Naive thymus-derived CD4-positive, alpha-beta T cell (primary cell): ENCODE data around the gene CLASP1. TPM values are rescaled to one million over a fixed set of nuclear protein-coding genes. Genes with fewer than 3 reads are reported as not detected.

Experiments used
- ATAC-seq: fragments of 150-1000 bp; cut with Tn5 transposase; 2 replicates; pipeline ENCODE4 v1.10.0; 2021; ENCODE audit warnings: mild to moderate bottlenecking, moderate library complexity
- CTCF ChIA-PET: fragments of 350-600 bp; sonication (Branson Sonifier 250); formaldehyde crosslinking; loops from one replicate; lab custom pipeline; 2021; ENCODE audit warnings: antibody characterized with exemption; lab: Charles Lee
- POLR2A ChIA-PET: fragments of 350-600 bp; sonication (Branson Sonifier 250); formaldehyde crosslinking; loops from one replicate; lab custom pipeline; 2021; ENCODE audit warnings: antibody characterized with exemption, inconsistent platforms; lab: Charles Lee
- DNase-seq, 9 donors: peaks; one replicate each; pipeline versions ENCODE4 v3.0.0 to v3.0.0-alpha.2; 2020 to 2022; ENCODE audit warnings: mixed read lengths in 1 of 9
- H3K27ac ChIP-seq: one replicate; pipeline ENCODE4 v1.7.0; 2013; ENCODE audit warnings: mild to moderate bottlenecking, low read depth, low read length, moderate library complexity
- H3K27me3 ChIP-seq, 2 donors: one replicate each; pipeline ENCODE4 v1.7.0; 2013; ENCODE audit warnings: low read length in 2 of 2, mild to moderate bottlenecking in 2 of 2, moderate library complexity in 2 of 2; ENCODE audit not compliant: control insufficient read depth in 2 of 2, insufficient read depth in 2 of 2
- H3K36me3 ChIP-seq, 3 experiments: 1 replicate in 2 of 3; 2 replicates in 1 of 3; pipeline ENCODE4 v1.7.0; 2013; ENCODE audit warnings: low read length in 3 of 3, mild to moderate bottlenecking in 3 of 3, moderate library complexity in 1 of 3; ENCODE audit not compliant: insufficient read depth in 3 of 3, control insufficient read depth in 2 of 3
- H3K4me1 ChIP-seq, 2 donors: one replicate each; pipeline ENCODE4 v1.7.0; 2013; ENCODE audit warnings: low read length in 2 of 2, mild to moderate bottlenecking in 2 of 2, moderate library complexity in 1 of 2; ENCODE audit not compliant: control insufficient read depth in 2 of 2, insufficient read depth in 2 of 2
- H3K4me3 ChIP-seq: 2 replicates; pipeline ENCODE4 v1.7.0; 2013; ENCODE audit warnings: mild to moderate bottlenecking, low read length
- H3K9me3 ChIP-seq, 3 experiments: 1 replicate in 2 of 3; 2 replicates in 1 of 3; pipeline ENCODE4 v1.7.0; 2013; ENCODE audit warnings: low read length in 3 of 3; ENCODE audit not compliant: control insufficient read depth in 2 of 3
- H3K27ac Mint-ChIP-seq, 9 donors: one replicate each; pipeline ENCODE4 v1.8.0; 2020 to 2022; ENCODE audit warnings: mixed read lengths in 9 of 9, mild to moderate bottlenecking in 8 of 9, moderate library complexity in 5 of 9, inconsistent platforms in 2 of 9
- H3K27me3 Mint-ChIP-seq, 5 donors: one replicate each; pipeline ENCODE4 v1.8.0; 2021 to 2022; ENCODE audit warnings: mixed read lengths in 5 of 5, mild to moderate bottlenecking in 1 of 5
- H3K36me3 Mint-ChIP-seq, 5 donors: one replicate each; pipeline ENCODE4 v1.8.0; 2020 to 2022; ENCODE audit warnings: mixed read lengths in 5 of 5, mild to moderate bottlenecking in 3 of 5, inconsistent platforms in 1 of 5
- H3K4me1 Mint-ChIP-seq, 7 donors: one replicate each; pipeline ENCODE4 v1.8.0; 2020 to 2022; ENCODE audit warnings: mixed read lengths in 7 of 7, mild to moderate bottlenecking in 3 of 7, inconsistent platforms in 1 of 7
- H3K4me3 Mint-ChIP-seq, 10 donors: one replicate each; pipeline ENCODE4 v1.8.0; 2020 to 2022; ENCODE audit warnings: mild to moderate bottlenecking in 10 of 10, mixed read lengths in 10 of 10, moderate library complexity in 6 of 10, inconsistent platforms in 2 of 10
- H3K9me3 Mint-ChIP-seq, 11 donors: one replicate each; pipeline ENCODE4 v1.8.0; 2020 to 2022; ENCODE audit warnings: mixed read lengths in 11 of 11, mild to moderate bottlenecking in 4 of 11, inconsistent platforms in 1 of 11, moderate library complexity in 1 of 11
- intact Hi-C, 2 donors: fragments of 100-400 bp; cut with micrococcal nuclease; formaldehyde crosslinking; loops; one replicate each; pipeline ENCODE4 v1.15.1; 2023
- polyA plus RNA-seq, 2 donors: library from polyadenylated mRNA; unstranded; fragments of 300-500 nt; fragmentation: Illumina TruSeq; gene quantifications; one replicate each; pipeline ENCODE4 v1.2.3, GENCODE V29; 2021
- total RNA-seq, 6 experiments: library from RNA in 5 of 6; stranded (reverse) in 5 of 6; gene quantifications; 1 replicate in 5 of 6; 2 replicates in 1 of 6; pipeline ENCODE4 v1.2.3 and lab custom pipeline; 2021 to 2026

The CLASP1 gene
- total and polyA plus RNA-seq, 7 experiments from 2014 or later = 13.8 to 76.3 (median 61.6) TPM

DNA sequence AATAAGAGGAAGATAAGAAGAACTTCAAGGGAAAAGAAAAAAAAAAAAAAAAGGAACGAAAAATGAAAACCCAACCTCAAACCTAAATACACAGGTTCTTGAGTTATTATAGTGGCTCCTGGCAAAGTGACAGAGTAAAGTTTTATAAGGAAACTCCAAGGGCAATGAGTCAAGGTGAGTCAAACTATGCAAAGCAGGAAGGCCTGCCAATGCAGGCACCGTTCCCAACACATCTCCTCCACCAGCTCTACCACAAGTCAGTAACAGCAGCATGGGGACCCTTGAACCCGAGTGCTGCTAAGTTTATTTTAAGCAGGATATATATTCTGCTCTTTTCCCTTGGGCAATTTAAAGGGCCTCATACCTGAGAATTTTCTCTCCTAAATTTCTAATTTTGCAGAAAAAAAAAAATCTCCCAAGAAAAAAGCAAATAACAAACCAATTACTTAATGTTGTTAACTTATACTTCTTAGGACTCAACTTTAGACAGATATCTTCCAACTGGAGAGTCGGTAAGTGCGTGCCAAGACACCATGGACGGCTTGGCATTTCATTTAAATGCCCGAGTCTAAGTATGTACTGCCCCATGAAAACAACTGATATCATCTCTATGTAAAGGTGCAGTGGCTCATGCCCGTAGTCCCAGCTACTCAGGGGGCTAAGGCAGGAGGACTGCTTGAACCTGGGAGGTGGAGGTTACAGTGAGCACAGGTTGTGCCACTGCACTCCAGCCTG lies 288.5 kb downstream of the CLASP1 start:
- Histone ChIP-seq H3K9me3 (no peaks in the 10 kb centered on the region), H3K36me3 (peaks cover 0 to 65% (median 0%) of the 10 kb centered on the region in 3 experiments), H3K27me3 (no peaks in the 10 kb centered on the region), H3K4me3 (no peak overlapping the region), H3K27ac (no peak overlapping the region), H3K4me1 (no peaks in the 10 kb centered on the region)
- H3K27ac Mint-ChIP-seq = peak overlapping the region in 2 of 9 donors; percentile 2 to 17
- DNase-seq (no peak), ATAC-seq (no peak)
- no peaks in the 10 kb centered on the region for H3K9me3 Mint-ChIP-seq
- intact Hi-C loops = no loop called here
- no peak overlapping the region for H3K4me3 Mint-ChIP-seq
- CTCF ChIA-PET = interaction anchor here (0.8 kb wide), 1 partner anchor 417 kb away, joined by 3 read pairs; no protein-coding TSS in a partner anchor
- H3K27me3 Mint-ChIP-seq = no peaks in the 10 kb centered on the region
- H3K36me3 Mint-ChIP-seq = peaks cover 17 to 41% (median 37%) of the 10 kb centered on the region in 5 donors
- peaks cover 0 to 4% (median 0%) of the 10 kb centered on the region in 7 donors for H3K4me1 Mint-ChIP-seq
- POLR2A ChIA-PET = no interaction called here

DNA sequence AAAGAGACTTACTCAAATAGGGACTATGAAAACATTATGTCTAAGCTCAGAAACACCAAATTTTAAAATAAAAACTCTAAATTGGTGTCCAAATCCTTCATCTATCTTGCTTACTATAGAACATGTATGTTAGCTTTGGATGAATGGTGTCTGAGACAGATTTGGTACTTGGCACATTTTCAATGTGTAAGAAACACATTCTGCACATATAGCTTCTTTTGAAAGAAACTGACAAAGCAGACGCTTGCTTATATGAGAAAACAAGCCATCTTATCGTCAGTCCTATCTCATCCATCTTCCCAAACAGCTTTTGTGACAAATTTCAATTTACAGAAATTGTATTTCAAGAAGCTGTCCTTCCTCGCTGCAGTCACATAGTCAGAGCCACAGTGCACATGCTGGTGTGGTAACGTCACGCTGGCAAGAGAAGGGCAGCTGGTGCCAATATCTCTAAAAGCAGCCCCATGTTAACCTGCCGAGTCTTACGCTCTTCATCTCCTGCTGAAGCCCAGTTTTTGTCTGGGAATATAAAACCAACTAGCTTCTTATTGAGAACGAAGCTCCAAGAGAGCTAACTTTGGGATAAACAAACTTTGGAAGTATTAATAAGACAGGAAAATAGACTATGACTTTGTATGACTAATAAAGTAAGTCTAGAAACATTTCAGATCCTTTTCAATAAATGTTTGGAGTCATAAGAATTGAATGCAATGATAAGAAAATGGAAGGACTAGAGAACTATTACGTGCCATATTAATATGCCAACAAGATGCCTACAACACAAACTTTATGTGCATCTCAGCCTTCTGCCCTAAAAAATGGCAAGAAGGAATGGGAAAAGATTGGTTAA lies 289.3 kb downstream of the CLASP1 start:
- Histone ChIP-seq H3K27ac (no peak overlapping the region), H3K4me3 (no peak overlapping the region), H3K27me3 (no peaks in the 10 kb centered on the region), H3K9me3 (no peaks in the 10 kb centered on the region), H3K4me1 (no peaks in the 10 kb centered on the region), H3K36me3 (peaks cover 0 to 66% (median 0%) of the 10 kb centered on the region in 3 experiments)
- no peaks in the 10 kb centered on the region for H3K27me3 Mint-ChIP-seq
- H3K9me3 Mint-ChIP-seq = no peaks in the 10 kb centered on the region
- H3K27ac Mint-ChIP-seq = peak overlapping the region in 2 of 9 donors; percentile 2 to 51
- ChIA-PET POLR2A (no interaction called here), CTCF (no interaction called here)
- ATAC-seq (no peak), DNase-seq (no peak)
- H3K4me1 Mint-ChIP-seq = peaks cover 0 to 4% (median 0%) of the 10 kb centered on the region in 7 donors
- intact Hi-C loops = loop anchor here in 1 of 2 donors (5.0 kb wide), 1 partner anchor 273 kb away; no protein-coding TSS in a partner anchor
- H3K4me3 Mint-ChIP-seq = no peak overlapping the region
- peaks cover 13 to 40% (median 36%) of the 10 kb centered on the region in 5 donors for H3K36me3 Mint-ChIP-seq

DNA sequence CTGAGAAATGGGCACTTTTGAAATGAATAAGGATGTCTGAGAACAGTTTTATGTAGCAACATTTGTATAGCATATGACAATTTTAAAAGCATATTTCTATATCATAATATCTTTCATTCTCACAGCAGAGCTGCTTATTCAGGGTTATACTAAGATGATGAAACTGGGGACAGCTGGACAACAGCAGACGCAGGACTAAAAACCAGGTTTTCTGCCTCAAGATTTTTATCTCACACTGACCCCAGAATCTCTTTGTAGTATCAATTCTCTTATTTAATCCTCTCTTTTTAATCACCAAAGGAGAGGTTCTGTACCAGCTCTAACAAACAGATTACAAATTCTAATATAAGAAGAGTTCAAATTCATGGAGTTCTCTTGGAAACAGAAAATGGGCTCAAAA lies 290.1 kb downstream of the CLASP1 start:
- Histone ChIP-seq H3K36me3 (peaks cover 0 to 69% (median 0%) of the 10 kb centered on the region in 3 experiments), H3K4me3 (no peak overlapping the region), H3K27ac (no peak overlapping the region), H3K9me3 (no peaks in the 10 kb centered on the region), H3K27me3 (no peaks in the 10 kb centered on the region), H3K4me1 (no peaks in the 10 kb centered on the region)
- ChIA-PET POLR2A (no interaction called here), CTCF (no interaction called here)
- intact Hi-C loops = loop anchor here in 1 of 2 donors (5.0 kb wide), 1 partner anchor 272 kb away; no protein-coding TSS in a partner anchor
- Mint-ChIP-seq H3K36me3 (peaks cover 12 to 40% (median 36%) of the 10 kb centered on the region in 5 donors), H3K27me3 (no peaks in the 10 kb centered on the region), H3K9me3 (no peaks in the 10 kb centered on the region), H3K27ac (no peak overlapping the region), H3K4me1 (peaks cover 0 to 4% (median 0%) of the 10 kb centered on the region in 7 donors), H3K4me3 (no peak overlapping the region)
- ATAC-seq (no peak), DNase-seq (no peak)

DNA sequence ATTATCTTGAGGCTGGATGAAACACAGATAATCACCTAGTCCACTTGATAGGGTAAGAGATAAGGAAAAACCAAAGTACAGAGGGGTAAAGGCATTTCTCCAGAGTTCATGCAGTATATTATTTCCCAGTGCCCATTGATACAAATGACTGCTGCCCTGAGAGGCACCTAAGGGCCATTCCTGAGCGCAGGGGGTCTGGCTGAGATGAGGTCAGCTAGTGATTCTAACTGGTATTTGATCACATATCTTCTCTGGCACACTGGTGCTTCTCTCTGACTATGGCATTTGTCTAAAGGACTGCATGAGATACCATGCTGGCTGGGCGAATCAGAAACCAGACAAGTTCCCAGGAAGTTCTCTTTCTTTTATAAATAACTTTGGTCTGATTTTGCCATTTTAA lies 291.0 kb downstream of the CLASP1 start:
- ChIA-PET CTCF (no interaction called here), POLR2A (no interaction called here)
- H3K36me3 ChIP-seq = peaks cover 0 to 72% (median 0%) of the 10 kb centered on the region in 3 experiments
- Mint-ChIP-seq H3K4me3 (no peak overlapping the region), H3K27ac (peak overlapping the region in 3 of 9 donors; percentile 38 to 53 (median 50)), H3K9me3 (no peaks in the 10 kb centered on the region), H3K36me3 (peaks cover 13 to 40% (median 40%) of the 10 kb centered on the region in 5 donors), H3K27me3 (no peaks in the 10 kb centered on the region), H3K4me1 (peaks cover 0 to 4% (median 0%) of the 10 kb centered on the region in 7 donors)
- H3K27ac ChIP-seq = no peak overlapping the region
- no peaks in the 10 kb centered on the region for H3K27me3 ChIP-seq
- H3K4me1 ChIP-seq = no peaks in the 10 kb centered on the region
- H3K9me3 ChIP-seq = no peaks in the 10 kb centered on the region
- no peak for DNase-seq
- no peak for ATAC-seq
- no peak overlapping the region for H3K4me3 ChIP-seq
- intact Hi-C loops = loop anchor here in 1 of 2 donors (5.0 kb wide), 1 partner anchor 271 kb away; no protein-coding TSS in a partner anchor

DNA sequence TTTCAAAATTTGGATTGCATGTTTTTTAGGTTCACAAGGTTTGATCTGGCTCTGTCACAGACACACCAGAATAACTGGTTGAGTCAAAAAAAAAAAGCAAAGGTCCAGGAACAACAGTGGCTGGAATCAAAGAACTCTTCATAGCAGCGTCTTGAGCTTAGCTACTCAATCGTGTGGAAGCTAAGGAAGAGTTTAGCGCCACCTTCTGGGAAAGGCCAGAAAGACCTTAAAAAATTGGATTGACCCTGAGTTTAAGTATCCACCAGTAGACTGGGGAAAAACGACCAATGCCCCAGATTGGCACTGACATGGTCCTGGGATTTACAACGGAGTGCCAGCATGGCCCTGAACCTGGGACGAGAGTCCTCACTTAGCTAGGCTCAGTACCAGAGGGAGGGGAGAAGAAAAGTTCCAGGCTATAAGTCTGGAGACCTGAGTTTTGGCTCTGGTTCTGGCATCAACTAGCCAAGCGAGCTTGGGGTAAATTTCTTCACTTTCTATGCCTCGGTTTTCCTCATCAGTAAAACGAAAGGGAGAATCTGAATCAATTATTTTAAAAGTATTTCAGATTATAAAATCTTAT lies 293.1 kb downstream of the CLASP1 start:
- H3K27me3 Mint-ChIP-seq = no peaks in the 10 kb centered on the region
- intact Hi-C loops = loop anchor here in 1 of 2 donors (5.0 kb wide), 1 partner anchor 269 kb away; no protein-coding TSS in a partner anchor
- no peaks in the 10 kb centered on the region for H3K9me3 ChIP-seq
- H3K4me3 ChIP-seq = no peak overlapping the region
- H3K9me3 Mint-ChIP-seq = no peaks in the 10 kb centered on the region
- no peaks in the 10 kb centered on the region for H3K27me3 ChIP-seq
- ChIA-PET POLR2A (no interaction called here), CTCF (interaction anchor here (0.6 to 0.8 kb wide), 2 partner anchors 9 to 12 kb away, joined by 3 to 5 read pairs; no protein-coding TSS in a partner anchor)
- ATAC-seq = peak; percentile 66
- H3K27ac Mint-ChIP-seq = peak overlapping the region in 2 of 9 donors; percentile 15 to 66
- H3K27ac ChIP-seq = no peak overlapping the region
- no peak overlapping the region for H3K4me3 Mint-ChIP-seq
- no peaks in the 10 kb centered on the region for H3K4me1 ChIP-seq
- no peak for DNase-seq
- peaks cover 0 to 4% (median 0%) of the 10 kb centered on the region in 7 donors for H3K4me1 Mint-ChIP-seq
- H3K36me3 ChIP-seq = peaks cover 0 to 72% (median 0%) of the 10 kb centered on the region in 3 experiments
- peaks cover 3 to 31% (median 27%) of the 10 kb centered on the region in 5 donors for H3K36me3 Mint-ChIP-seq

DNA sequence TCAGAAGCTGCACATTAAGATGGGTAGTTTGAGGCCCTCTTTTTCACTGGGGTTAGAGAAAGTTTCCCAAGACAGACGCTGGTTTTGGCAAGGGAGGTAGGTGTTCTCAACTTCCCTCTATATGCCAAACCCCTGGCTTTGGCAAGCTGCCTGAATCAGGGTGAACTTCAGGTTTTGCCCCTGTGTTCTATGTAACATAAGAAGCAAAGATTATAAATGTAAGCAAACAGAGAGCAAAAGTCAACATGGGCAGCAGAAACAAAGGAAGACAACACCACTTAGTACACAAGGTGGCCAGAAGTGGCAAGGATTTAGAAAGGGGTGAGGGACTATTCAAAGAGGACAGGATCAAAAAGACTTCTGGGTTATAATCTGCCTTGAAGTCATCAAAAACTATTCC lies 293.8 kb downstream of the CLASP1 start:
- Mint-ChIP-seq H3K4me3 (no peak overlapping the region), H3K9me3 (no peaks in the 10 kb centered on the region), H3K27me3 (no peaks in the 10 kb centered on the region), H3K36me3 (peaks cover 3 to 38% (median 21%) of the 10 kb centered on the region in 5 donors), H3K27ac (peak overlapping the region in 5 of 9 donors; percentile 23 to 55 (median 43)), H3K4me1 (peaks cover 0 to 4% (median 0%) of the 10 kb centered on the region in 7 donors)
- ChIA-PET CTCF (interaction anchor here (0.6 to 0.8 kb wide), 2 partner anchors 10 to 12 kb away, joined by 3 to 5 read pairs; no protein-coding TSS in a partner anchor), POLR2A (no interaction called here)
- ATAC-seq = no peak
- no peak for DNase-seq
- Histone ChIP-seq H3K27ac (no peak overlapping the region), H3K36me3 (peaks cover 0 to 72% (median 0%) of the 10 kb centered on the region in 3 experiments), H3K4me3 (no peak overlapping the region), H3K9me3 (no peaks in the 10 kb centered on the region), H3K27me3 (no peaks in the 10 kb centered on the region), H3K4me1 (no peaks in the 10 kb centered on the region)
- intact Hi-C loops = loop anchor here in 1 of 2 donors (5.0 kb wide), 1 partner anchor 268 kb away; no protein-coding TSS in a partner anchor
